Stomach (tissue), 4 donors: ENCODE results near the gene MACC1.

Experiments
- POLR2A ChIP-seq, 4 donors: fragments of 450-650 bp; IDR thresholded peaks; one replicate each; pipeline ENCODE4 v1.6.1; 2016; ENCODE audit warnings: antibody characterized with exemption in 4 of 4, control low read depth in 2 of 4, mild to moderate bottlenecking in 1 of 4, moderate library complexity in 1 of 4
- TF ChIP-seq, protein P1 (sequence below), 7 experiments: fragments of 450-650 bp in 4 of 7; fragments of 200-600 bp in 3 of 7; sonication (generic) in 3 of 7; IDR thresholded peaks; one replicate each; pipeline ENCODE4 v1.5.1; 2016 to 2019; ENCODE audit warnings: antibody characterized with exemption in 7 of 7, control low read depth in 2 of 7, mild to moderate bottlenecking in 1 of 7

DNA sequence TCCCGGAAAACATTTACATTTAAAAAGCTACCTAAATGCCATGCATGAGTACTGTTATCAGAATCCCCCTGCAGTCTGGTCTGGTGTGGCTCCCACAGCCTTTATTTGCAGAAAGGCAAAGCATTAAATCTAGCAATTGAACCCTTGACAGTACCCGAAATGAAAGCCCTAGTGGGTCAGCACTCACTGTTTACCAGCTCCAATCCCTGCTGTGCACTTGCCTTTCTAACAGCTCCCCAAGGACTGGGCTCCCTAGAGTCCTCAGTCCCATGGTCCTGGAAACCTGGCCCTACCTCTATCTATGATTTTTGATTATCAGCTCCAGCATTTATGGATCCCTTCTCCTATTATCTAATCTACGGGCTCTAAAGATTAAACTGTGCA lies 1.9 kb upstream of the MACC1 start:
- TF ChIP-seq, protein P1, sequence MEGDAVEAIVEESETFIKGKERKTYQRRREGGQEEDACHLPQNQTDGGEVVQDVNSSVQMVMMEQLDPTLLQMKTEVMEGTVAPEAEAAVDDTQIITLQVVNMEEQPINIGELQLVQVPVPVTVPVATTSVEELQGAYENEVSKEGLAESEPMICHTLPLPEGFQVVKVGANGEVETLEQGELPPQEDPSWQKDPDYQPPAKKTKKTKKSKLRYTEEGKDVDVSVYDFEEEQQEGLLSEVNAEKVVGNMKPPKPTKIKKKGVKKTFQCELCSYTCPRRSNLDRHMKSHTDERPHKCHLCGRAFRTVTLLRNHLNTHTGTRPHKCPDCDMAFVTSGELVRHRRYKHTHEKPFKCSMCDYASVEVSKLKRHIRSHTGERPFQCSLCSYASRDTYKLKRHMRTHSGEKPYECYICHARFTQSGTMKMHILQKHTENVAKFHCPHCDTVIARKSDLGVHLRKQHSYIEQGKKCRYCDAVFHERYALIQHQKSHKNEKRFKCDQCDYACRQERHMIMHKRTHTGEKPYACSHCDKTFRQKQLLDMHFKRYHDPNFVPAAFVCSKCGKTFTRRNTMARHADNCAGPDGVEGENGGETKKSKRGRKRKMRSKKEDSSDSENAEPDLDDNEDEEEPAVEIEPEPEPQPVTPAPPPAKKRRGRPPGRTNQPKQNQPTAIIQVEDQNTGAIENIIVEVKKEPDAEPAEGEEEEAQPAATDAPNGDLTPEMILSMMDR (IDR thresholded peaks at IDR 0.05) = no peak
- no peak for TF ChIP-seq POLR2A (IDR thresholded peaks at IDR 0.05)
